ENCODE results near the gene MRTFA.
"Not testable (repeated sequence)": the region's sequence is repeated elsewhere in the genome, so short reads cannot be mapped to it uniquely, and the experiment has no call there.

MRTFA gene

GRCh38 chr22:40636380-40637182, at the start of gene MRTFA:
TSS of gene MRTFA (minus strand) at chr22:40636719.
- in situ Hi-C loops (cut with MboI; ENCODE audit: low sequenced_read_pairs), result no loop called here

- in situ Hi-C loops (cut with MboI; ENCODE audit: low sequenced_read_pairs), result no loop called here
Observed at GRCh38 chr22:40685406-40685805, 48.9 kb upstream of the MRTFA start.

GRCh38 chr22:40684728-40685127, 48.2 kb upstream of the MRTFA start:
- in situ Hi-C loops (cut with MboI; ENCODE audit: low sequenced_read_pairs), result no loop called here

GRCh38 chr22:40681451-40681850, 44.9 kb upstream of the MRTFA start:
- in situ Hi-C loops (cut with MboI; ENCODE audit: low sequenced_read_pairs), result no loop called here

- in situ Hi-C loops (cut with MboI; ENCODE audit: low sequenced_read_pairs), result no loop called here
Observed at GRCh38 chr22:40680819-40681183, 44.3 kb upstream of the MRTFA start.

GRCh38 chr22:40679964-40680818, 43.7 kb upstream of the MRTFA start:
- in situ Hi-C loops (cut with MboI; ENCODE audit: low sequenced_read_pairs), result no loop called here

- in situ Hi-C loops (cut with MboI; ENCODE audit: low sequenced_read_pairs), result no loop called here
Observed at GRCh38 chr22:40679249-40679963, 42.9 kb upstream of the MRTFA start, which contains the start of gene MCHR1. TSS of gene MCHR1 (plus strand) at chr22:40679484. CDS start at chr22:40679653, 169 bp downstream.

- in situ Hi-C loops (cut with MboI; ENCODE audit: low sequenced_read_pairs), result no loop called here
Observed at GRCh38 chr22:40678493-40679248, 42.2 kb upstream of the MRTFA start.

- in situ Hi-C loops (cut with MboI; ENCODE audit: low sequenced_read_pairs), result no loop called here
Observed at GRCh38 chr22:40676644-40677043, 40.1 kb upstream of the MRTFA start.

- in situ Hi-C loops (cut with MboI; ENCODE audit: low sequenced_read_pairs), result not testable (repeated sequence)
Observed at GRCh38 chr22:40676166-40676565, 39.6 kb upstream of the MRTFA start.

GRCh38 chr22:40674274-40674673, 37.8 kb upstream of the MRTFA start:
- in situ Hi-C loops (cut with MboI; ENCODE audit: low sequenced_read_pairs), result no loop called here

GRCh38 chr22:40673017-40673416, 36.5 kb upstream of the MRTFA start:
- in situ Hi-C loops (cut with MboI; ENCODE audit: low sequenced_read_pairs), result no loop called here

GRCh38 chr22:40671796-40672360, 35.4 kb upstream of the MRTFA start:
- in situ Hi-C loops (cut with MboI; ENCODE audit: low sequenced_read_pairs), result no loop called here

GRCh38 chr22:40671369-40671768, 34.9 kb upstream of the MRTFA start:
- in situ Hi-C loops (cut with MboI; ENCODE audit: low sequenced_read_pairs), result no loop called here

GRCh38 chr22:40670058-40670457, 33.5 kb upstream of the MRTFA start:
- in situ Hi-C loops (cut with MboI; ENCODE audit: low sequenced_read_pairs), result no loop called here

GRCh38 chr22:40668611-40669411, 32.3 kb upstream of the MRTFA start:
- in situ Hi-C loops (cut with MboI; ENCODE audit: low sequenced_read_pairs), result no loop called here

- in situ Hi-C loops (cut with MboI; ENCODE audit: low sequenced_read_pairs), result no loop called here
Observed at GRCh38 chr22:40666151-40666848, 29.8 kb upstream of the MRTFA start.

- in situ Hi-C loops (cut with MboI; ENCODE audit: low sequenced_read_pairs), result no loop called here
Observed at GRCh38 chr22:40665312-40665711, 28.8 kb upstream of the MRTFA start.

GRCh38 chr22:40661671-40662070, 25.2 kb upstream of the MRTFA start:
- in situ Hi-C loops (cut with MboI; ENCODE audit: low sequenced_read_pairs), result no loop called here
